Keratinocyte (primary cell): ENCODE data around the gene LHX2. TPM values are rescaled to one million over a fixed set of nuclear protein-coding genes. Genes with fewer than 3 reads are reported as not detected.

Experiments
- DNase-seq: peaks from one replicate; pipeline ENCODE4 v3.0.0-alpha.2; 2011; ENCODE audit warnings: low read depth, missing footprints, low spot score
- FAIRE-seq: peaks from 2 replicates; lab custom pipeline; 2011; peaks lifted over from hg19 to GRCh38; lab: Jason Lieb, UNC
- H2AFZ ChIP-seq: 2 replicates; pipeline ENCODE4 v1.6.0; 2012; ENCODE audit warnings: low read length, control low read depth, inconsistent platforms; ENCODE audit not compliant: control insufficient read depth
- H3K27ac ChIP-seq: 2 replicates; pipeline ENCODE4 v1.5.1; 2011; ENCODE audit warnings: low read length; ENCODE audit not compliant: control insufficient read depth, insufficient read depth
- H3K27me3 ChIP-seq: 3 replicates; pipeline ENCODE4 v1.6.0; 2011; ENCODE audit warnings: low read length; ENCODE audit not compliant: control insufficient read depth, insufficient read depth; ENCODE audit errors: extremely low read depth
- H3K36me3 ChIP-seq, 2 experiments: 2 replicates in 1 of 2; 3 replicates in 1 of 2; pipeline ENCODE4 v1.5.1; 2011; ENCODE audit warnings: low read length in 2 of 2, mild to moderate bottlenecking in 1 of 2; ENCODE audit not compliant: control insufficient read depth in 2 of 2, insufficient read depth in 2 of 2; ENCODE audit errors: extremely low read depth in 1 of 2
- H3K4me1 ChIP-seq: 3 replicates; pipeline ENCODE4 v1.5.1; 2011; ENCODE audit warnings: low read length; ENCODE audit not compliant: control insufficient read depth, insufficient read depth; ENCODE audit errors: extremely low read depth
- H3K4me2 ChIP-seq: 3 replicates; pipeline ENCODE4 v1.6.0; 2011; ENCODE audit warnings: low read depth, low read length; ENCODE audit not compliant: control insufficient read depth, insufficient read depth; ENCODE audit errors: extremely low read depth
- H3K4me3 ChIP-seq, 3 experiments: fragments of 200-600 bp in 1 of 3; sonication (generic) in 1 of 3; 2 replicates in 2 of 3; 3 replicates in 1 of 3; pipeline ENCODE4 v1.5.1; 2011 to 2016; ENCODE audit warnings: low read length in 3 of 3, mild to moderate bottlenecking in 3 of 3, control low read depth in 2 of 3, inconsistent platforms in 1 of 3, low read depth in 1 of 3, mixed read lengths in 1 of 3, mixed run types in 1 of 3, moderate library complexity in 1 of 3; ENCODE audit not compliant: control insufficient read depth in 2 of 3, insufficient read depth in 2 of 3; ENCODE audit errors: extremely low read depth in 1 of 3
- H3K79me2 ChIP-seq: 2 replicates; pipeline ENCODE4 v1.6.0; 2012; ENCODE audit warnings: low read length; ENCODE audit not compliant: control insufficient read depth, insufficient read depth
- H3K9ac ChIP-seq: 3 replicates; pipeline ENCODE4 v1.6.0; 2011; ENCODE audit warnings: low read length; ENCODE audit not compliant: control insufficient read depth, insufficient read depth; ENCODE audit errors: extremely low read depth
- H3K9me1 ChIP-seq: 3 replicates; pipeline ENCODE4 v1.6.0; 2011; ENCODE audit warnings: low read length; ENCODE audit not compliant: control insufficient read depth, insufficient read depth; ENCODE audit errors: extremely low read depth
- H3K9me3 ChIP-seq: 2 replicates; pipeline ENCODE4 v1.5.1; 2012; ENCODE audit warnings: low read depth, low read length; ENCODE audit not compliant: control insufficient read depth
- H4K20me1 ChIP-seq: 3 replicates; pipeline ENCODE4 v1.6.0; 2011; ENCODE audit warnings: low read length; ENCODE audit not compliant: control insufficient read depth, insufficient read depth; ENCODE audit errors: extremely low read depth
- CTCF ChIP-seq, 3 experiments: IDR thresholded peaks in 1 of 3; conservative IDR thresholded peaks in 1 of 3; optimal IDR thresholded peaks in 1 of 3; 2 replicates in 2 of 3; 3 replicates in 1 of 3; pipeline versions ENCODE3 to v1.5.1; 2011; ENCODE audit warnings: low read length in 3 of 3, mild to moderate bottlenecking in 3 of 3, moderate library complexity in 2 of 3, control low read depth in 1 of 3, inconsistent platforms in 1 of 3; ENCODE audit not compliant: insufficient read depth in 2 of 3; ENCODE audit errors: extremely low read depth in 1 of 3
- EZH2 ChIP-seq: IDR thresholded peaks from one replicate; pipeline ENCODE4 v1.6.1; 2012; ENCODE audit warnings: inconsistent platforms, mild to moderate bottlenecking, low read length, moderate library complexity
- dilution Hi-C: fragments of 300-500 bp; cut with MboI; formaldehyde crosslinking; loops from one replicate; pipeline ENCODE4 v1.7.0; 2020; ENCODE audit warnings: low sequenced_read_pairs; ENCODE audit not compliant: extremely low pct_ligation_motif_present
- polyA plus RNA-seq, 5 experiments: library from polyadenylated mRNA; depleted of rRNA in 3 of 5; stranded (reverse) in 3 of 5; stranded (forward) in 1 of 5; unstranded in 1 of 5; fragments of >200 nt; gene quantifications; 1 replicate in 1 of 5; 2 replicates in 3 of 5; 3 replicates in 1 of 5; pipeline versions ENCODE4 v1.2.1 to v1.2.3, GENCODE V29; 2011 to 2012; ENCODE audit warnings: missing spikeins in 2 of 5, low read depth in 1 of 5, low replicate concordance in 1 of 5

Gene LHX2
- polyA plus RNA-seq, 1 donor (not counting 4 experiments of a cell fraction or from before 2014, with no cell fraction given): 0.07 TPM

DNA sequence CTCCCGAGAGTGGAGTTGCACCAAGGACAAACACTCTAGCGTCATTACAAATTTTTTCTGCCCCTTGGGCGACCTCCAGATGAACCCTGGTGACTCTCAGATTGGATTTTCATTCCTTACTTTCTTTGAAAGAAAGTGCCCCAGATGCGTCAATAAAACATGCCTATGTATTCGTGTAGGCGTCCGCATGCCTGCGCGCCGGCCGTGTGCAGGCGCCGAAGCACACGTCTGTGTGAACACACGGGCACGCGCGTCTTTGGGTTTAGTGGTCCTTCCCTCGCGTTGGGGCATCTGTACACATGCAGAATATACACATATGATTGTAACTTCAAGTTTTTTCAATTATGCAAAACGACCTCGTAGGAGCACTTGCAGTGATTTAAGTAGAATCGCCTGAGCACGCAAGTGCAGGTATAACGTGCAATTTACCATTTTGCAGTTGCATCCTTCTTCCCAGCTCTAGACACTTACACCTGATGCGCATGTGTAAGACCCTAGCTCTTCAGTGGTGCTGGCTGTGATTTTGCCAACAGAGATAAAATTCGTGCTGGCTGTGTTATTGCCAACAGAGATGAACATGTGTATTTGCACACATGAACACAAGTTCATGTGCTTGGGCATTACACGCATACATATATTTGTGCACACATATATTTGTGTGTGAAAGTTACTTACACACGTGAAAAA lies 1.9 kb upstream of the LHX2 start:
- peaks cover 96% of the 10 kb centered on the region for H3K27me3 ChIP-seq
- no peak overlapping the region for H2AFZ ChIP-seq
- H3K4me2 ChIP-seq: no peak overlapping the region
- no peak overlapping the region for H3K9ac ChIP-seq
- no peaks in the 10 kb centered on the region for H3K9me1 ChIP-seq
- peaks cover 9% of the 10 kb centered on the region for H4K20me1 ChIP-seq
- H3K9me3 ChIP-seq: no peaks in the 10 kb centered on the region
- dilution Hi-C loops: no loop called here
- no peak overlapping the region for H3K4me3 ChIP-seq
- DNase-seq: no peak
- no peaks in the 10 kb centered on the region for H3K36me3 ChIP-seq
- no peaks in the 10 kb centered on the region for H3K79me2 ChIP-seq
- TF ChIP-seq EZH2: peak; percentile 19
- TF ChIP-seq CTCF (optimal IDR thresholded peaks at IDR 0.05 in 1 of 3, IDR thresholded peaks at IDR 0.05 in 1 of 3, conservative IDR thresholded peaks at IDR 0.05 in 1 of 3; ENCODE audit: extremely low read depth in 1 of 3, insufficient read depth in 2 of 3, low read length in 3 of 3): no peak
- peak; percentile 41 for FAIRE-seq
- peaks cover 20% of the 10 kb centered on the region for H3K4me1 ChIP-seq
- no peak overlapping the region for H3K27ac ChIP-seq

DNA sequence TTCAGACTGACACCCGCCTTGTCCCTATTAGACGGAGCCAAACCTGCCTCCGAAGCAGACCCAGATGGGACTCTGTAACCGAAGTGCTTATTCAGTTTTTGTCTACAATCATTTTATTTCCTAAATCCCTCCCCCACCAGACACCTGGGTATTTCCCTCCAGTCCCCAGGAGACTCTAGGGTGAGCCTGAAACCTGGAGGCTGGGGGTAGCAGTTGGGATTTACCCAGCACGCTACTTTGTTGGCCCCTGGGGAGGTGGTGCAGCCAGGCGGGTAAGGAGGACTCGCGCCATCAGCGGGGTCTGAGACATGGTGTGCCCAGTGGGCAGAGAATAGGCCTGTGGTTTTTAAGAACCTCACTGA lies 1.3 kb upstream of the LHX2 start:
- Histone ChIP-seq H3K9ac (no peak overlapping the region), H3K4me3 (no peak overlapping the region), H2AFZ (no peak overlapping the region), H3K27me3 (peaks cover 98% of the 10 kb centered on the region), H3K79me2 (no peaks in the 10 kb centered on the region), H3K9me3 (no peaks in the 10 kb centered on the region), H3K4me1 (peaks cover 20% of the 10 kb centered on the region), H4K20me1 (peaks cover 9% of the 10 kb centered on the region), H3K36me3 (no peaks in the 10 kb centered on the region), H3K27ac (no peak overlapping the region), H3K4me2 (no peak overlapping the region), H3K9me1 (no peaks in the 10 kb centered on the region)
- TF ChIP-seq EZH2 (no peak), CTCF (optimal IDR thresholded peaks at IDR 0.05 in 1 of 3, IDR thresholded peaks at IDR 0.05 in 1 of 3, conservative IDR thresholded peaks at IDR 0.05 in 1 of 3; ENCODE audit: extremely low read depth in 1 of 3, insufficient read depth in 2 of 3, low read length in 3 of 3) (no peak)
- dilution Hi-C loops: no loop called here
- DNase-seq (no peak), FAIRE-seq (no peak)
